Activated CD4-positive, alpha-beta memory T cell treated with anti-CD3 and anti-CD28 coated beads, Interleukin-2, amount 10 ng/mL, durations not matched to agents 7 days and 5 days (primary cell): ENCODE data around the gene PRXL2C. TPM values are rescaled to one million over a fixed set of nuclear protein-coding genes. Genes with fewer than 3 reads are reported as not detected.
"Not testable (repeated sequence)": the region's sequence is repeated elsewhere in the genome, so short reads cannot be mapped to it uniquely, and the experiment has no call there.

ENCODE experiments used
- CTCF ChIA-PET: fragments of 350-600 bp; sonication (Branson Sonifier 250); formaldehyde crosslinking; loops from one replicate; lab custom pipeline; 2021; ENCODE audit warnings: antibody characterized with exemption, inconsistent platforms; lab: Charles Lee
- POLR2A ChIA-PET: fragments of 350-600 bp; sonication (Branson Sonifier 250); formaldehyde crosslinking; loops from one replicate; lab custom pipeline; 2021; ENCODE audit warnings: antibody characterized with exemption; lab: Charles Lee
- DNase-seq: peaks from one replicate; pipeline ENCODE4 v3.0.0-alpha.2; 2020
- H3K27ac Mint-ChIP-seq: one replicate; pipeline ENCODE4 v1.8.0; 2021; ENCODE audit warnings: mild to moderate bottlenecking, mixed read lengths
- H3K27me3 Mint-ChIP-seq: one replicate; pipeline ENCODE4 v1.8.0; 2021; ENCODE audit warnings: mixed read lengths
- H3K36me3 Mint-ChIP-seq: one replicate; pipeline ENCODE4 v1.8.0; 2021; ENCODE audit warnings: low read depth, mixed read lengths
- H3K4me1 Mint-ChIP-seq: one replicate; pipeline ENCODE4 v1.8.0; 2021; ENCODE audit warnings: mixed read lengths
- H3K4me3 Mint-ChIP-seq: one replicate; pipeline ENCODE4 v1.8.0; 2021; ENCODE audit warnings: mild to moderate bottlenecking, mixed read lengths
- H3K9me3 Mint-ChIP-seq: one replicate; pipeline ENCODE4 v1.8.0; 2021; ENCODE audit warnings: mixed read lengths
- total RNA-seq, 2 experiments: library from RNA; stranded (reverse); gene quantifications; one replicate each; pipeline ENCODE4 v1.2.3, GENCODE V29; 2021

Gene PRXL2C
- total RNA-seq, 2 experiments from 2014 or later: 11.2 to 13.4 TPM

DNA sequence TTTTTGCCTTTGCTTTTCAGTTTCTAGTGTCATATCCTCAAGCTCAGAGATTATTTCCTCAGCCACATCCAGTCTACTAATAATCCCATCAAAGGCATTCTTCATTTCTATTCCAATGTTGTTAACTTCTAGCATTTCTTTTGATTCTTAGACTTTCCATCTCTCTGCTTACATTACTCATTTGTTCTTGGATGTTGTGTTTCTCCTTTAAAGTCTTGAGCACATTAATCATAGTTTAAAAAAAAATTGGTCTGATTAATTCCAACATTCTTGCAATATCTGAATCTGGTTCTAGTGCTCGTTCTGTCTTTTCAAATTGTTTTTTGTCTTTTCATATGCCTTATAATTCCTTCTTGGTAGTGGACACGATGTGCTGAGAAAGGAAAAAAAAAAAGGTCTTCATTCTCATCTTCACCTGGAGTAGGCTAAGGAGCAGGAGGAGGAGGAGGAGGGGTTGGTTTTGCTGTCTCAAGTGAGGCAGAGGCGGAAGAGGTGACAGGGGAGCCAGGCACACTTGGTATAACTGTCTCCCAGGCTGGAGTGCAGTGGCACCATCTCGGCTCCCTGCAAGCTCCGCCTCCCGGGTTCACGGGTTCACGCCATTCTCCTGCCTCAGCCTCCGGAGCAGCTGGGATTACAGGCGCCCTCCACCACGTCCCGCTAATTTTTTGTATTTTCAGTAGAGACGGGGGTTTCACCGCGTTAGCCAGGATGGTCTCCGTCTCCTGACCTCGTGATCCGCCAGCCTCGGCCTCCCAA lies 16.3 kb downstream of the PRXL2C start:
- Mint-ChIP-seq H3K4me1 (no peaks in the 10 kb centered on the region), H3K36me3 (peaks cover 5% of the 10 kb centered on the region), H3K27ac (no peak overlapping the region), H3K9me3 (no peaks in the 10 kb centered on the region), H3K27me3 (peaks cover 11% of the 10 kb centered on the region), H3K4me3 (no peak overlapping the region)
- no peak for DNase-seq
- CTCF ChIA-PET: no interaction called here
- POLR2A ChIA-PET: no interaction called here

GRCh38 chr9:96636368-96636767 lies 18.7 kb downstream of the PRXL2C start:
- Mint-ChIP-seq H3K4me3 (no peak overlapping the region), H3K4me1 (no peaks in the 10 kb centered on the region), H3K36me3 (peaks cover 2% of the 10 kb centered on the region), H3K27me3 (peaks cover 16% of the 10 kb centered on the region), H3K27ac (no peak overlapping the region), H3K9me3 (no peaks in the 10 kb centered on the region)
- DNase-seq: no peak
- ChIA-PET CTCF (no interaction called here), POLR2A (no interaction called here)

DNA sequence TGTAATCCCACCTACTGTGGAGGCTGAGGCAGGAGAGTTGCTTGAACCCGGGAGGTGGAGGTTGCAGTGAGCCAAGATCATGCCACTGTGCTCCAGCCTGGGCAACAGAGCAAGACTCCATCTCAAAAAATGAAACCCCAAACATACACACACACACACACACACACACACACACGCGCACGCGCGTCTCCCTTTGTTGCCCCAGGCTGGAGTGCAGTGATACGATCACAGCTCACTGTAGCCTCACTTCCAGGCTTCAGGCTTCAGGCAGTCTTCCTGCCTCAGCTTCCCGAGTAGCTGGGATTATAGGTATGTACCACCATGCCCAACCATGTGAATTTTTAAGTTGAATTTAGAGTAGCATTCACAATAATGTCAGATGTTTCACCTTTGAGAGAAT lies 21.5 kb downstream of the PRXL2C start:
- H3K4me3 Mint-ChIP-seq, H3K9me3 Mint-ChIP-seq, CTCF ChIA-PET, H3K27ac Mint-ChIP-seq, H3K36me3 Mint-ChIP-seq, DNase-seq, H3K4me1 Mint-ChIP-seq: not testable (repeated sequence)
- H3K27me3 Mint-ChIP-seq: peaks cover 25% of the 10 kb centered on the region
- POLR2A ChIA-PET: interaction anchor here (0.6 to 1.1 kb wide), 2 partner anchors 15 to 927 kb away, joined by 3 read pairs; no protein-coding TSS in a partner anchor

DNA sequence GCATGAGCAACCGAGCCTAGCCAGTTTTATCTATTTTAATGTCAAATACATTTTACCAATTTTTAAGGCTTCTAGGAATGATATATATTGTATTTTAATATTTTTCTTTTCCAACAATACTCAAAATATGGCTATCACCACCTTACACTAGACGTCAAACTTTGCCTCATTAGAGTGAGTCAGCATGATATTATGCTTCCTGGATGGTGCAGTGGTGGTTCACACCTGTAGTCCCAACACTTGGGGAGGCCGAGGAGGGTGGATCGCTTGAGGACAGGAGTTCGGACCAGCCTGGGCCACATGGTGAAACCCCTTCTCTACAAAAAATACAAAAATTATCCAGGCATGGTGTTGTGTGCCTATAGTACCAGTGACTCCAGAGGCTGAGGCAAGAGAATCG lies 28.2 kb downstream of the PRXL2C start:
- no peak for DNase-seq
- H3K9me3 Mint-ChIP-seq: no peaks in the 10 kb centered on the region
- no peak overlapping the region for H3K27ac Mint-ChIP-seq
- peaks cover 4% of the 10 kb centered on the region for H3K4me1 Mint-ChIP-seq
- H3K36me3 Mint-ChIP-seq: no peaks in the 10 kb centered on the region
- no peak overlapping the region for H3K4me3 Mint-ChIP-seq
- POLR2A ChIA-PET: no interaction called here
- CTCF ChIA-PET: no interaction called here
- H3K27me3 Mint-ChIP-seq: peaks cover 18% of the 10 kb centered on the region

GRCh38 chr9:96621618-96622017 lies 33.5 kb downstream of the PRXL2C start:
- Mint-ChIP-seq H3K9me3 (no peaks in the 10 kb centered on the region), H3K36me3 (no peaks in the 10 kb centered on the region), H3K27ac (no peak overlapping the region), H3K4me3 (no peak overlapping the region), H3K4me1 (peaks cover 4% of the 10 kb centered on the region), H3K27me3 (peaks cover 36% of the 10 kb centered on the region)
- POLR2A ChIA-PET: interaction anchor here (0.7 kb wide), 1 partner anchor 99 kb away, joined by 3 read pairs; no protein-coding TSS in a partner anchor
- no peak for DNase-seq
- CTCF ChIA-PET: interaction anchor here (0.6 kb wide), 1 partner anchor 11 kb away, joined by 3 read pairs; no protein-coding TSS in a partner anchor

GRCh38 chr9:96620832-96621269 lies 34.3 kb downstream of the PRXL2C start:
- Mint-ChIP-seq H3K36me3 (no peaks in the 10 kb centered on the region), H3K4me3 (no peak overlapping the region), H3K4me1 (peaks cover 4% of the 10 kb centered on the region), H3K27ac (no peak overlapping the region), H3K9me3 (no peaks in the 10 kb centered on the region), H3K27me3 (peaks cover 36% of the 10 kb centered on the region)
- ChIA-PET POLR2A (no interaction called here), CTCF (no interaction called here)
- no peak for DNase-seq

GRCh38 chr9:96620181-96620514 lies 35.0 kb downstream of the PRXL2C start:
- Mint-ChIP-seq H3K27me3 (peaks cover 38% of the 10 kb centered on the region), H3K4me3 (peak overlapping the region; percentile 67), H3K9me3 (no peaks in the 10 kb centered on the region), H3K36me3 (no peaks in the 10 kb centered on the region), H3K27ac (no peak overlapping the region), H3K4me1 (peaks cover 4% of the 10 kb centered on the region)
- ChIA-PET POLR2A (interaction anchor here (1.6 kb wide), 1 partner anchor 54 kb away, joined by 4 read pairs; no protein-coding TSS in a partner anchor), CTCF (no interaction called here)
- no peak for DNase-seq

DNA sequence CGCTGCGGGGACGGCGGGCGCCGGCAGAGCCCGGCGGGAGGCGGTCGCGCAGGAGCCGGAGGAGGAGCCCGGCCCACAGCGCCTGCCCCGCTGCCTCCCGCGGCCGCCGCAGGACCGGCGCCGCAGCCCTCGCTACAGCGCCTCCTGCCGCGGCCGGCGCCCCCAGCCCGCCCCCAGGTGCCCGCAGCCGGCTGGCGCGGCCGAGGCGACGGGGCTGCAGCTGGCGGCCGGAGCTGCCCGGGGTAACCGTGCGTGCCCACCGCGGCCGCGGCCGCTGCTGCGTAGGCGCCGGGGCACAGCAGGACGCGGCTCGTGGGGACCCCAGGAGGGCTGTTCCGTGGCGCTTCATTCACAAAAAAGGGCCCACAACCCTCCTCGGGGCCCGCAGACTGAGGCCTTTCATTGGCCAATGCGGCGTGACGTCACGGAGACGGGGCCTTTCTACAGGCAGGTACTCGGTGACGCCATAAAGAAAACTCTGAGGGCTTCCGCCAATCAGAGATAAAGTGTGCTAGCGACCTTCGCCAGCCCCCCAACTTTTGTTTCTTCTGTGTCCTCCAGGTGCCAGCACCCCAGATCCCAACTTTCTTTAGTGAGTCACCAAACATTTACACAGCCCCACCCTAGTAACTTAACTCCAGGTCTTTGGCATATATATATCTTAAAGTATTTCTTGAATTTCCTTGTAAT lies 35.5 kb downstream of the PRXL2C start, which contains the start of gene CDC14B:
Gene CDC14B, minus strand, starts transcription at position 353 of the 690 bp plus-strand sequence. CDS start 465 bp downstream, outside the sequence.
- Mint-ChIP-seq H3K9me3 (no peaks in the 10 kb centered on the region), H3K36me3 (no peaks in the 10 kb centered on the region), H3K4me3 (peak within 1 kb of the TSS; percentile 67), H3K4me1 (peaks cover 4% of the 10 kb centered on the region), H3K27me3 (peaks cover 42% of the 10 kb centered on the region), H3K27ac (no peak within 1 kb of the TSS)
- ChIA-PET POLR2A (interaction anchor here (1.6 kb wide), 1 partner anchor 53 kb away, joined by 4 read pairs; no protein-coding TSS in a partner anchor), CTCF (no interaction called here)
- DNase-seq: peak; percentile 75

DNA sequence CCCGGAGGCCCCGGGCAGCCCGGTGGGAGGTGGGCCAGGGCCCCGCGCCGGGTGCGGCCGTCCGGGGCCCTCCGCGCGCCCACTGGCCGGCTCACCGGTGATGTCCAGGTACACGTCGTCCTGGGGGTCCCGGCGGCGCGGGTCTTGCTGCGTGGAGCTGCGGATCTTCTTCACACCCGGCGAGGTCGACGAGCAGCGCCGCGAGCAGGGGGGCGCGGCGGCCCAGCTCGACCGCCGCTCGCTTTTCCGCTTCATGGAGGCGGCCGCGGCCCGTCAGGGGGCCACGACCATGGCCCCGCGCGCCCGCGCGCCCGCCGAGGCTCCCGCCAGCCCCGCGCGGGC lies 36.0 kb downstream of the PRXL2C start:
- CTCF ChIA-PET: interaction anchor here (0.7 to 1.3 kb wide), 3 partner anchors 12 to 1274 kb away, joined by 3 to 5 read pairs (median 3); no protein-coding TSS in a partner anchor
- no peak for DNase-seq
- Mint-ChIP-seq H3K9me3 (no peaks in the 10 kb centered on the region), H3K36me3 (no peaks in the 10 kb centered on the region), H3K27me3 (peaks cover 43% of the 10 kb centered on the region), H3K4me1 (peaks cover 4% of the 10 kb centered on the region), H3K4me3 (no peak overlapping the region), H3K27ac (no peak overlapping the region)
- POLR2A ChIA-PET: interaction anchor here (0.6 to 1.6 kb wide), 2 partner anchors 53 to 112 kb away, joined by 4 read pairs; no protein-coding TSS in a partner anchor

- peaks cover 4% of the 10 kb centered on the region for H3K4me1 Mint-ChIP-seq
- no peak overlapping the region for H3K27ac Mint-ChIP-seq
- H3K9me3 Mint-ChIP-seq: no peaks in the 10 kb centered on the region
- peak; percentile 17 for DNase-seq
- H3K4me3 Mint-ChIP-seq: peak overlapping the region; percentile 37
- CTCF ChIA-PET: interaction anchor here (0.7 to 1.3 kb wide), 3 partner anchors 11 to 1275 kb away, joined by 3 to 5 read pairs (median 3); no protein-coding TSS in a partner anchor
- H3K27me3 Mint-ChIP-seq: peaks cover 42% of the 10 kb centered on the region
- no peaks in the 10 kb centered on the region for H3K36me3 Mint-ChIP-seq
- POLR2A ChIA-PET: interaction anchor here (0.6 to 0.7 kb wide), 2 partner anchors 15 to 111 kb away, joined by 3 to 4 read pairs; no protein-coding TSS in a partner anchor
Measured at GRCh38 chr9:96618209-96619123, 36.7 kb downstream of the PRXL2C start.

GRCh38 chr9:96617439-96618185 lies 37.5 kb downstream of the PRXL2C start:
- H3K27me3 Mint-ChIP-seq: peaks cover 49% of the 10 kb centered on the region
- H3K27ac Mint-ChIP-seq: no peak overlapping the region
- CTCF ChIA-PET: interaction anchor here (1.3 kb wide), 2 partner anchors 10 to 14 kb away, joined by 3 read pairs; no protein-coding TSS in a partner anchor
- no peaks in the 10 kb centered on the region for H3K9me3 Mint-ChIP-seq
- POLR2A ChIA-PET: no interaction called here
- H3K36me3 Mint-ChIP-seq: no peaks in the 10 kb centered on the region
- peaks cover 4% of the 10 kb centered on the region for H3K4me1 Mint-ChIP-seq
- no peak for DNase-seq
- no peak overlapping the region for H3K4me3 Mint-ChIP-seq
